Heart right ventricle (tissue), 16 donors: ENCODE data around the gene KIDINS220. TPM values are rescaled to one million over a fixed set of nuclear protein-coding genes. Genes with fewer than 3 reads are reported as not detected.

Experiments
- ATAC-seq, 8 donors: fragments of 200-7000 bp; cut with Tn5 transposase; one replicate each; pipeline ENCODE4 v1.9.1; 2020; ENCODE audit warnings: mild to moderate bottlenecking in 8 of 8, moderate library complexity in 8 of 8, moderate number of reproducible peaks in 1 of 8
- DNase-seq, 2 donors: peaks; one replicate each; pipeline ENCODE4 v3.0.0-alpha.2; 2020
- H3K27ac ChIP-seq, 10 donors: fragments of 200-600 bp; sonication (generic) in 2 of 10; one replicate each; pipeline versions ENCODE4 v1.5.0 to v1.8.0; 2020 to 2022; ENCODE audit warnings: mild to moderate bottlenecking in 3 of 10
- H3K27me3 ChIP-seq, 7 donors: fragments of 200-600 bp; one replicate each; pipeline ENCODE4 v1.8.0; 2021 to 2022; ENCODE audit warnings: mild to moderate bottlenecking in 2 of 7
- H3K36me3 ChIP-seq, 9 donors: fragments of 200-600 bp; sonication (generic) in 1 of 9; one replicate each; pipeline versions ENCODE4 v1.5.0 to v1.8.0; 2020 to 2022; ENCODE audit warnings: mild to moderate bottlenecking in 2 of 9
- H3K4me1 ChIP-seq, 9 donors: fragments of 200-600 bp; sonication (generic) in 1 of 9; one replicate each; pipeline versions ENCODE4 v1.5.0 to v1.8.0; 2020 to 2022; ENCODE audit warnings: mild to moderate bottlenecking in 4 of 9
- H3K4me3 ChIP-seq, 10 donors: fragments of 200-600 bp; sonication (generic) in 2 of 10; one replicate each; pipeline versions ENCODE4 v1.5.0 to v1.8.0; 2020 to 2022; ENCODE audit warnings: mild to moderate bottlenecking in 7 of 10, moderate library complexity in 2 of 10
- H3K9me3 ChIP-seq, 11 donors: fragments of 200-600 bp in 10 of 11; sonication (generic) in 2 of 11; one replicate each; pipeline versions ENCODE4 v1.5.0 to v1.8.0; 2013 to 2022; ENCODE audit warnings: mild to moderate bottlenecking in 2 of 11, control low read depth in 1 of 11, moderate library complexity in 1 of 11
- CTCF ChIP-seq, 9 donors: fragments of 200-600 bp; sonication (generic) in 2 of 9; IDR thresholded peaks; one replicate each; pipeline versions ENCODE4 v1.5.0 to v1.8.0; 2021 to 2022; ENCODE audit warnings: antibody characterized with exemption in 9 of 9, mild to moderate bottlenecking in 5 of 9, moderate library complexity in 1 of 9
- WGBS, 2 donors: extraction: QIAGEN DNeasy Blood & Tissue Kit; methylation state at CpG; one replicate each; pipeline ENCODE4 v1.1.7; 2013; ENCODE audit warnings: inconsistent platforms in 1 of 2; 5-methylcytosine and 5-hydroxymethylcytosine counted together
- intact Hi-C, 10 donors: fragments of 100-400 bp; cut with DNase I; formaldehyde crosslinking; loops; one replicate each; pipeline versions ENCODE4 v1.11.1 to v1.14.2; 2022
- polyA plus RNA-seq, 2 donors: library from polyadenylated mRNA; stranded (reverse); fragments of 200-250 nt; gene quantifications; one replicate each; pipeline ENCODE4 v1.2.3, GENCODE V29; 2013
- total RNA-seq, 10 donors: library from RNA; stranded (reverse); fragmentation: NEBNext Ultra II Directional in 3 of 10; extraction: Animal tissue kit (Norgen Biotek cat#: 25700) in 3 of 10; gene quantifications; one replicate each; pipeline versions ENCODE4 v1.2.1 to v1.2.4, GENCODE V29; 2021 to 2023
- donor health status: Arrhythmogenic right ventricular cardiomyopathy.
- donor health status: ischemic (EF 13 %, LVEDD 7.1; RV severe dilation, severe dysfunction).
- donor health status: healthy with polysubstance abuse.
- donor health status: DM: no; HTN: yes; CAD: no.
- donor health status: DM: no; HTN: no; CAD: no.
- donor health status: ischemic (EF 25% LVEDD 6.9; RV normal size, moderate dysfunction).
- donor health status: ischemic (EF 25% LVEDD 5.7; RV mildly dilated, moderate dysfunction).
- donor health status: healthy.
- donor health status: DM: yes; HTN: yes; CAD: no.
- donor health status: Ischemic cardiomyopathy.
- donor health status: ischemic (EF 35%, LVEDD 5.7; RV mildly dilated, moderate dysfunction).
- donor health status: nonischemic (EF 11% LVEDD 7.7; RV severe dilation, severe dysfunction).
- donor health status: DM: yes; HTN: yes; CAD: no.
- donor health status: PGD.
- donor health status: ischemic (EF 29% LVEDD 5.4; RV normal size, mild dysfunction).
- donor health status: nonischemic (EF 23%, LVEDD 6.1; RV moderate dilation, normal function).

KIDINS220 gene
- total and polyA plus RNA-seq, 12 donors = 20.0 to 116 (median 72.8) TPM

- no peak for TF ChIP-seq CTCF (IDR thresholded peaks at IDR 0.05)
- peaks cover 0 to 7% (median 0%) of the 10 kb centered on the region in 9 donors for H3K36me3 ChIP-seq
- DNase-seq (no peak), ATAC-seq (no peak)
- intact Hi-C loops = loop anchor here in 9 of 10 donors (5.0 to 10.0 kb wide), 16 partner anchors 138 to 1588 kb away; no protein-coding TSS in a partner anchor
- 4 to 6% methylated on average over 30 of the region's 30 CpGs for WGBS, 2 donors
- peaks cover 0 to 3% (median 0%) of the 10 kb centered on the region in 7 donors for H3K27me3 ChIP-seq
- H3K9me3 ChIP-seq = no peaks in the 10 kb centered on the region
- H3K4me3 ChIP-seq = peak overlapping the region; percentile 67 to 96 (median 80)
- peaks cover 0 to 44% (median 22%) of the 10 kb centered on the region in 9 donors for H3K4me1 ChIP-seq
- peak overlapping the region; percentile 64 to 89 (median 82) for H3K27ac ChIP-seq
Observed at GRCh38 chr2:8682719-8683667, 154.4 kb downstream of the KIDINS220 start.

- intact Hi-C loops = loop anchor here in 9 of 10 donors (5.0 to 10.0 kb wide), 16 partner anchors 137 to 1587 kb away; no protein-coding TSS in a partner anchor
- 0 to 1% methylated on average over 65 to 68 of the region's 70 CpGs for WGBS, 2 donors
Observed at GRCh38 chr2:8681786-8682692, 155.4 kb downstream of the KIDINS220 start, which contains the start of gene ID2. Gene ID2 (plus strand): TSS chr2:8682056. CDS start chr2:8682166, 110 bp downstream.

GRCh38 chr2:8680822-8681760 is 156.3 kb downstream of the KIDINS220 start:
- H3K4me1 ChIP-seq = peaks cover 0 to 62% (median 41%) of the 10 kb centered on the region in 9 donors

More at GRCh38 chr2:8681786-8682692, 155.4 kb downstream of the KIDINS220 start, which contains the start of gene ID2:
- Histone ChIP-seq H3K4me3 (peak within 1 kb of the TSS; percentile 67 to 96 (median 80)), H3K9me3 (no peaks in the 10 kb centered on the region), H3K27me3 (peaks cover 0 to 12% (median 0%) of the 10 kb centered on the region in 7 donors), H3K36me3 (peaks cover 0 to 7% (median 0%) of the 10 kb centered on the region in 9 donors), H3K4me1 (peaks cover 0 to 53% (median 32%) of the 10 kb centered on the region in 9 donors), H3K27ac (peak within 1 kb of the TSS; percentile 93 to 100 (median 99))
- peak; percentile 99 to 100 for DNase-seq
- no peak for TF ChIP-seq CTCF (IDR thresholded peaks at IDR 0.05)
- peak; percentile 69 to 90 (median 86) for ATAC-seq

More at GRCh38 chr2:8680822-8681760, 156.3 kb downstream of the KIDINS220 start:
- no peak for TF ChIP-seq CTCF (IDR thresholded peaks at IDR 0.05)
- 1 to 2% methylated on average over 29 to 30 of the region's 30 CpGs for WGBS, 2 donors
- peak; percentile 48 to 59 for DNase-seq
- no peak for ATAC-seq
- peak overlapping the region; percentile 93 to 100 (median 99) for H3K27ac ChIP-seq
- H3K27me3 ChIP-seq = peaks cover 0 to 22% (median 0%) of the 10 kb centered on the region in 7 donors
- intact Hi-C loops = loop anchor here in 9 of 10 donors (5.0 to 10.0 kb wide), 16 partner anchors 136 to 1586 kb away; no protein-coding TSS in a partner anchor
- peak overlapping the region; percentile 31 to 73 (median 66) for H3K4me3 ChIP-seq
- H3K9me3 ChIP-seq = no peaks in the 10 kb centered on the region
- H3K36me3 ChIP-seq = peaks cover 0 to 7% (median 0%) of the 10 kb centered on the region in 9 donors
